ENCODE data around the gene RRP1. TPM values are rescaled to one million over a fixed set of nuclear protein-coding genes. Genes with fewer than 3 reads are reported as not detected.

The RRP1 gene
- polyA plus RNA-seq, 1 experiment: 8.2 TPM

DNA sequence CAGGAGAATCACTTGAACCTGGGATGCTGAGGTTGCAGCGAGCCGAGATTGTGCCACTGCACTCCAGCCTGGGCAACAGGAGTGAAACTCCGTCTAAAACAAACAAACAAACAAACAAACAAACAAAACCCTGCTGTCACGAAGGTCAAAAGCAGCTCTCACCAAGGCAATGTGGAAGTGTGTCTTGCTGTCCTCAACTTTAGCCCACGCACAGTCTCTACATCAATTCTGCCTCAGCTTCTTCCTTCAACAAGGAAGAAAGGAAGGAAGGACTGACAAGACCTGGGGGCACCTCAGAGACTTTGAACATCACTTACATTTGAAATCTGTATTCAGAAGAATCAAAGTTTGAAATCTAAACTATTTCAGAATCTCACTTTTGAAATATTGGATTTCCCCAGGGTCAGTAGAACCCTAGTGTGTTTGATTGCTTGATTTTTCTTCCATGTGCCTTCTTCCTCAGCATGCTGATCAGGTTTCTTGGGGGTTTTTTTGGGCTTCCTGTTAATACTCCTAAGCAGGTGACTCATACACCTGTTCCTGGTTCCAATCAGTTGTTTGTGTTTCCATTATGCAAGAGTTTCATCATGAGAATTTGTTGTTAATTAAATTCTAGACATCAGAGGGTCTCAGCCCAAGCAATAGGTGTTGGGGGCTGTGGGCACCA is 6.8 kb upstream of the RRP1 start:
- no peak for DNase-seq (ENCODE audit: low read depth, low spot score)
- Histone ChIP-seq H3K9me3 (ENCODE audit: control insufficient read depth, insufficient read depth, low read length) (no peaks in the 10 kb centered on the region), H3K4me3 (ENCODE audit: low read depth, low read length) (no peak overlapping the region), H3K27me3 (ENCODE audit: control insufficient read depth, insufficient read depth, low read length) (no peaks in the 10 kb centered on the region), H3K27ac (ENCODE audit: low read depth, low read length) (no peak overlapping the region)
- ChIA-PET CTCF (no interaction called here), POLR2A (no interaction called here)
- TF ChIP-seq, protein P1, sequence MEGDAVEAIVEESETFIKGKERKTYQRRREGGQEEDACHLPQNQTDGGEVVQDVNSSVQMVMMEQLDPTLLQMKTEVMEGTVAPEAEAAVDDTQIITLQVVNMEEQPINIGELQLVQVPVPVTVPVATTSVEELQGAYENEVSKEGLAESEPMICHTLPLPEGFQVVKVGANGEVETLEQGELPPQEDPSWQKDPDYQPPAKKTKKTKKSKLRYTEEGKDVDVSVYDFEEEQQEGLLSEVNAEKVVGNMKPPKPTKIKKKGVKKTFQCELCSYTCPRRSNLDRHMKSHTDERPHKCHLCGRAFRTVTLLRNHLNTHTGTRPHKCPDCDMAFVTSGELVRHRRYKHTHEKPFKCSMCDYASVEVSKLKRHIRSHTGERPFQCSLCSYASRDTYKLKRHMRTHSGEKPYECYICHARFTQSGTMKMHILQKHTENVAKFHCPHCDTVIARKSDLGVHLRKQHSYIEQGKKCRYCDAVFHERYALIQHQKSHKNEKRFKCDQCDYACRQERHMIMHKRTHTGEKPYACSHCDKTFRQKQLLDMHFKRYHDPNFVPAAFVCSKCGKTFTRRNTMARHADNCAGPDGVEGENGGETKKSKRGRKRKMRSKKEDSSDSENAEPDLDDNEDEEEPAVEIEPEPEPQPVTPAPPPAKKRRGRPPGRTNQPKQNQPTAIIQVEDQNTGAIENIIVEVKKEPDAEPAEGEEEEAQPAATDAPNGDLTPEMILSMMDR (IDR thresholded peaks at IDR 0.05; ENCODE audit: low read depth, low read length): no peak

GRCh38 chr21:43783098-43783700 is 6.2 kb upstream of the RRP1 start:
- H3K4me3 ChIP-seq (ENCODE audit: low read depth, low read length): no peak overlapping the region
- no peaks in the 10 kb centered on the region for H3K9me3 ChIP-seq (ENCODE audit: control insufficient read depth, insufficient read depth, low read length)
- ChIA-PET CTCF (no interaction called here), POLR2A (no interaction called here)
- no peak for DNase-seq (ENCODE audit: low read depth, low spot score)
- TF ChIP-seq, protein P1 (IDR thresholded peaks at IDR 0.05; ENCODE audit: low read depth, low read length): no peak
- H3K27me3 ChIP-seq (ENCODE audit: control insufficient read depth, insufficient read depth, low read length): no peaks in the 10 kb centered on the region
- peak overlapping the region; percentile 11 for H3K27ac ChIP-seq (ENCODE audit: low read depth, low read length)

DNA sequence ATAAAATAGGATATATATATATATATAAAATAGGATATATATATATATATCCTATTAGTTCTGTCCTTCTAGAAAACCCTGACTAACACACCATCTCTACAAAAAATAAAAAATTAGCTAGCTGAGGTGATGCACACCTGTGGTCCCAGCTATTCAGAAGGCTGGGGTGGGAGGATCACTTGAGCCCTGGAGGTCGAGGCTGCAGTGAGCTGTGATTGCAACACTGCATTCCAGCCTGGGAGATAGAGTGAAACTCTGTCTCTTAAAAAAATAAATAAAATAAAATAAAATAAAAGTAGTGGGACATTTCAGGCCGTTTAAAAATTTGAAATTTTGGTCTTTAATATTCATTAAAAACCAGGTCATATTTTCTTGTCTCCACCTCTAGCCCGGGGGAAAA is 4.2 kb upstream of the RRP1 start:
- CTCF ChIA-PET: no interaction called here
- TF ChIP-seq, protein P1 (IDR thresholded peaks at IDR 0.05; ENCODE audit: low read depth, low read length): no peak
- no peaks in the 10 kb centered on the region; the same call in 1 of the 2 replicates for H3K9me3 ChIP-seq (ENCODE audit: control insufficient read depth, insufficient read depth, low read length)
- no peaks in the 10 kb centered on the region for H3K27me3 ChIP-seq (ENCODE audit: control insufficient read depth, insufficient read depth, low read length)
- H3K27ac ChIP-seq (ENCODE audit: low read depth, low read length): no peak overlapping the region
- H3K4me3 ChIP-seq (ENCODE audit: low read depth, low read length): no peak overlapping the region
- POLR2A ChIA-PET: interaction anchor here (0.7 kb wide), 1 partner anchor 129 kb away, joined by 3 read pairs; no protein-coding TSS in a partner anchor
- DNase-seq (ENCODE audit: low read depth, low spot score): no peak

- Histone ChIP-seq H3K4me3 (ENCODE audit: low read depth, low read length) (no peak overlapping the region), H3K27me3 (ENCODE audit: control insufficient read depth, insufficient read depth, low read length) (no peaks in the 10 kb centered on the region), H3K27ac (ENCODE audit: low read depth, low read length) (no peak overlapping the region), H3K9me3 (ENCODE audit: control insufficient read depth, insufficient read depth, low read length) (no peaks in the 10 kb centered on the region; the same call in 1 of the 2 replicates)
- CTCF ChIA-PET: no interaction called here
- POLR2A ChIA-PET: no interaction called here
- no peak for DNase-seq (ENCODE audit: low read depth, low spot score)
- TF ChIP-seq, protein P1 (IDR thresholded peaks at IDR 0.05; ENCODE audit: low read depth, low read length): no peak
Measured at GRCh38 chr21:43786300-43786806, 3.0 kb upstream of the RRP1 start.

- H3K9me3 ChIP-seq (ENCODE audit: control insufficient read depth, insufficient read depth, low read length): no peaks in the 10 kb centered on the region; the same call in 1 of the 2 replicates
- no peak overlapping the region for H3K27ac ChIP-seq (ENCODE audit: low read depth, low read length)
- no peaks in the 10 kb centered on the region for H3K27me3 ChIP-seq (ENCODE audit: control insufficient read depth, insufficient read depth, low read length)
- H3K4me3 ChIP-seq (ENCODE audit: low read depth, low read length): no peak overlapping the region
- no peak for DNase-seq (ENCODE audit: low read depth, low spot score)
- CTCF ChIA-PET: no interaction called here
- TF ChIP-seq, protein P1 (IDR thresholded peaks at IDR 0.05; ENCODE audit: low read depth, low read length): no peak
- POLR2A ChIA-PET: no interaction called here
Measured at GRCh38 chr21:43786807-43787440, 2.5 kb upstream of the RRP1 start.
